ENCODE measurements around the gene SLMAP. TPM values are rescaled to one million over a fixed set of nuclear protein-coding genes. Genes with fewer than 3 reads are reported as not detected.
"Not testable (repeated sequence)": the region's sequence is repeated elsewhere in the genome, so short reads cannot be mapped to it uniquely, and the experiment has no call there.

The SLMAP gene
- total and polyA plus RNA-seq, 11 donors, result 96.4 to 534 (median 269) TPM

DNA sequence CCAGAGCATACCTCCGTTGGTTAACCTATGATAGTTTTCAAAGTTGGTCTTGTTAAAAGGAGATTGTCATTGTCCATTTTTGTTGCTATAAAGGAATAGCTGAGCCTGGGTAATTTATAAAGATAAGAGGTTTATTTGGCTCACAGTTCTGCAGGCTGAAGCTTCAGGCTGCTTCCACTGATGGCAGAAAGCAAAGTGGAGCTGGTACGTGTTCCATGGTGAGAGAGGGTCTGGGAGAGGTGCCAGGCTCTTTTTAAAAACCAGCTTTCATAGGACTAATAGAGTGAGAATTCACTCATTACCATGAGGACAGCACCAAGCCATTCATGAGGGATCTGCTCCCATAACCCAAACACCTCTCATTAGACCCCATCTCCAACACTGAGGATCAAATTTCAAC lies 107.3 kb downstream of the SLMAP start:
- H3K27me3 ChIP-seq, result no peaks in the 10 kb centered on the region
- TF ChIP-seq, protein P1, sequence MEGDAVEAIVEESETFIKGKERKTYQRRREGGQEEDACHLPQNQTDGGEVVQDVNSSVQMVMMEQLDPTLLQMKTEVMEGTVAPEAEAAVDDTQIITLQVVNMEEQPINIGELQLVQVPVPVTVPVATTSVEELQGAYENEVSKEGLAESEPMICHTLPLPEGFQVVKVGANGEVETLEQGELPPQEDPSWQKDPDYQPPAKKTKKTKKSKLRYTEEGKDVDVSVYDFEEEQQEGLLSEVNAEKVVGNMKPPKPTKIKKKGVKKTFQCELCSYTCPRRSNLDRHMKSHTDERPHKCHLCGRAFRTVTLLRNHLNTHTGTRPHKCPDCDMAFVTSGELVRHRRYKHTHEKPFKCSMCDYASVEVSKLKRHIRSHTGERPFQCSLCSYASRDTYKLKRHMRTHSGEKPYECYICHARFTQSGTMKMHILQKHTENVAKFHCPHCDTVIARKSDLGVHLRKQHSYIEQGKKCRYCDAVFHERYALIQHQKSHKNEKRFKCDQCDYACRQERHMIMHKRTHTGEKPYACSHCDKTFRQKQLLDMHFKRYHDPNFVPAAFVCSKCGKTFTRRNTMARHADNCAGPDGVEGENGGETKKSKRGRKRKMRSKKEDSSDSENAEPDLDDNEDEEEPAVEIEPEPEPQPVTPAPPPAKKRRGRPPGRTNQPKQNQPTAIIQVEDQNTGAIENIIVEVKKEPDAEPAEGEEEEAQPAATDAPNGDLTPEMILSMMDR (IDR thresholded peaks at IDR 0.05), result no peak
- TF ChIP-seq POLR2A (IDR thresholded peaks at IDR 0.05), result no peak
- no peak overlapping the region for H3K27ac ChIP-seq
- no peaks in the 10 kb centered on the region for H3K4me1 ChIP-seq
- no peak for ATAC-seq
- no peak overlapping the region for H3K4me3 ChIP-seq
- no peaks in the 10 kb centered on the region for H3K9me3 ChIP-seq
- WGBS, 4 donors, result 60 to 66% (median 62%) methylated on average over 2 of the region's 2 CpGs
- intact Hi-C loops (cut with DNase I), result loop anchor here in 1 of 10 donors (10.0 kb wide), 1 partner anchor 271 kb away; no protein-coding TSS in a partner anchor
- H3K36me3 ChIP-seq, result peaks cover 0 to 97% (median 71%) of the 10 kb centered on the region in 9 donors
- no peak for DNase-seq

DNA sequence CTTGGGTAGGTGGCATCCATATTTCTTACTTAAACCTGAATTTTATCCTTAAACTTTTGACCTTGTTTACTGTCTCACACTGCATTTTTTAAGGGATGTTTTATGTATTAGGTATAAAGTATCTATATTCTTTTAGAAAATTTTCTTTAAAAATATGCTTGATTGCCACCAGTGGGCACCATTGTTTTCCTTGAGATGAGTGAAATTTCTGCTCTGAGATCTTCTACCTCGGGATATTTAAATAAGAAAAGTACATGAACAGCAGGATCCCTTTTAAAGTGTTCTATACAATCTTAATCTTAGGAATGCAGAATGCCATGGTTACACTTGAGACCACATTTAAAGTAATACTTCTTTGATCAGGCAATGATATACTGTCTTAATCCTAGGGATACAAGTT lies 108.7 kb downstream of the SLMAP start:
- DNase-seq, result no peak
- H3K4me3 ChIP-seq, result no peak overlapping the region
- no peaks in the 10 kb centered on the region for H3K4me1 ChIP-seq
- no peaks in the 10 kb centered on the region for H3K9me3 ChIP-seq
- H3K27ac ChIP-seq, result no peak overlapping the region
- no peak for TF ChIP-seq POLR2A (IDR thresholded peaks at IDR 0.05)
- TF ChIP-seq, protein P1 (IDR thresholded peaks at IDR 0.05), result peak in 11 of 12 donors; percentile 10 to 57 (median 35)
- H3K36me3 ChIP-seq, result peaks cover 0 to 89% (median 61%) of the 10 kb centered on the region in 9 donors
- no peaks in the 10 kb centered on the region for H3K27me3 ChIP-seq
- WGBS, 4 donors, result 2 to 12% (median 8%) methylated on average over 1 of the region's 1 CpG
- intact Hi-C loops (cut with DNase I), result loop anchor here in 1 of 10 donors (10.0 kb wide), 1 partner anchor 270 kb away; no protein-coding TSS in a partner anchor
- no peak for ATAC-seq

DNA sequence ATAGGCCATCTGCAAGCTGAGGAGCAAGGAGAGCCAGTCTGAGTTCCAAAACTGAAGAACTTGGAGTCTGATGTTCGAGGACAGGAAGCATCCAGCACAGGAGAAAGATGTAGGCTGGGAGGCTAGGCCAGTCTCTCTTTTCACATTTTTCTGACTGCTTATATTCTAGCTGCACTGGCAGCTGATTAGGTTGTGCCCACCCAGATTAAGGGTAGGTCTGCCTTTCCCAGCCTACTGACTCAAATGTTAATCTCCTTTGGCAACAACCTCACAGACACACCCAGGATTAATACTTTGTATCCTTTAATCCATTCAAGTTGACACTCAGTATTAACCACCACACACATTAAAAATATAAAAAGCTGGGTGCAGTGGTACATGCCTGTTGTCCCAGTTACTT lies 113.0 kb downstream of the SLMAP start:
- H3K9me3 ChIP-seq, H3K4me1 ChIP-seq, ATAC-seq, DNase-seq, H3K4me3 ChIP-seq, H3K27me3 ChIP-seq, H3K27ac ChIP-seq: not testable (repeated sequence)
- 94 to 100% (median 100%) methylated on average over 1 of the region's 1 CpG for WGBS, 4 donors
- peaks cover 0 to 66% (median 39%) of the 10 kb centered on the region in 9 donors for H3K36me3 ChIP-seq
- intact Hi-C loops (cut with DNase I), result loop anchor here in 1 of 10 donors (10.0 kb wide), 1 partner anchor 266 kb away; no protein-coding TSS in a partner anchor

DNA sequence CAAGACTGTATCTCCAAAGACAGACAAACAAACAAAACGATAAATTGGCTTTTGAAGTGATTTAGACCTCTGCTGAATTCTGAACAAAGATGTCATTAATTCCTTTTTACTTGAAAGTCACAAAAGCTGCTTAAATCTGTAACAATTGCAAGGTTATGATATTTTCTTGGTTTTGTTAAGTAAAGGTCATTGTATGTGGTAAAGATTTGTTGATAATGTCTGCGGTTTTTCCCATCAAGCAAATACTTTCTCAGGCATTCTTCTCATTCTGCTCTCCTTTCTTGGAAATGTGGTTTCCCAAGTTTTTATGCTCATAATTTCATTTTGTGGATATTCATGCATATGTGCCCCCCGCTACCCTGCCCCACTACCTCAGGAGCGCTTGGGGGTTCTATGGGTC lies 116.5 kb downstream of the SLMAP start:
- H3K4me1 ChIP-seq, result peaks cover 0 to 10% (median 0%) of the 10 kb centered on the region in 12 donors
- H3K36me3 ChIP-seq, result peaks cover 0 to 33% (median 12%) of the 10 kb centered on the region in 9 donors
- TF ChIP-seq POLR2A (IDR thresholded peaks at IDR 0.05), result no peak
- TF ChIP-seq, protein P1 (IDR thresholded peaks at IDR 0.05), result no peak
- intact Hi-C loops (cut with DNase I), result no loop called here
- no peak for DNase-seq
- ATAC-seq, result no peak
- no peaks in the 10 kb centered on the region for H3K9me3 ChIP-seq
- H3K4me3 ChIP-seq, result no peak overlapping the region
- H3K27me3 ChIP-seq, result no peaks in the 10 kb centered on the region
- 94 to 98% (median 94%) methylated on average over 4 of the region's 4 CpGs for WGBS, 4 donors
- H3K27ac ChIP-seq, result no peak overlapping the region

DNA sequence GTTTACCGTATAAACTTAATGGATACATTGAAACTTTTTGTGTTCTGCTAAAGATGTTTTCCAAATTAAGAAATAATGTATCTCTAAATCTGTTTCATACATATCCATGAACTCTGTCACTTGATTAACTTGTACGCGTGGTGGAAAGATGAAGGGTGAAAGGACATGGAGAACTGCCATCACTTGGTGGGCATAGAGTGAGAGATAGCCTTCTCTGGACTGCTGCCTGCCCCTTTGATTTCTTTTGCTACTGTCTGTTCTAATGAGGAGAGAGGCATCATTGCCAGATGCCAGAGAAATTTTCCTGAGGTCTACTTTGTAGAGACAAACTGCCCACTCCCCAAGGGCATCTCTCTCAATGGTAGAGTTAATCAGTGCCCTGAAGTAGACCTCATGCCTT lies 120.5 kb downstream of the SLMAP start:
- TF ChIP-seq, protein P1 (IDR thresholded peaks at IDR 0.05), result no peak
- no peak for TF ChIP-seq POLR2A (IDR thresholded peaks at IDR 0.05)
- peak; percentile 65 to 78 (median 74) for ATAC-seq
- intact Hi-C loops (cut with DNase I), result no loop called here
- no peak overlapping the region for H3K4me3 ChIP-seq
- no peaks in the 10 kb centered on the region for H3K9me3 ChIP-seq
- H3K4me1 ChIP-seq, result peaks cover 0 to 16% (median 0%) of the 10 kb centered on the region in 12 donors
- no peak for DNase-seq
- WGBS, 4 donors, result 53 to 69% (median 64%) methylated on average over 3 of the region's 3 CpGs
- H3K27me3 ChIP-seq, result no peaks in the 10 kb centered on the region
- peaks cover 0 to 19% (median 5%) of the 10 kb centered on the region in 9 donors for H3K36me3 ChIP-seq
- peak overlapping the region in 6 of 12 donors; percentile 16 to 37 (median 24) for H3K27ac ChIP-seq
